Epithelial cell of prostate (primary cell): Measurements from ENCODE around the gene TOM1L2.

Experiments
- DNase-seq: peaks from one replicate; pipeline ENCODE4 v3.0.0-alpha.2; 2011; ENCODE audit warnings: low read depth, low spot score
- H3K27ac ChIP-seq: fragments of 450-650 bp; 2 replicates; pipeline ENCODE4 v1.5.1; 2017; ENCODE audit warnings: mild to moderate bottlenecking

TOM1L2 gene

DNA sequence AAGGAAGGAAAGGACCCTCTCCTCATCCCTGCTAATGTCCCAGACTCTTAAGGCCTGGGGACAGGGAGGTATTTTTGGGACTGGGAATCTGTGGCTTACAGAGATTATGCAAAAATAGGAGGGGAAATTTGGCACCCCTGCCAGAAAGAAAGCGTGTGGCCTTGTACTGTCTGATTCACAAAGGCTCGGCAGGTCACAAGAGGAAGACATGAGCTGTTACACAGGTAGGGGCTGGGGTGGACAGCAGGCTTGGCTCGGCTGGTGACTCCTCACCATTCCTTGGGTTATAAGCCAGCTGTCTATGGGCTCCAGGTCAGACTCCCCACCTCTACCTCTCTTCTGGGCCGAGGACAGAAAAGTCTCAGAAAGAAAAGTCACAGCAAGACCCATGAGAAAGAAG, 114.7 kb downstream of the TOM1L2 start:
- H3K27ac ChIP-seq: no peak overlapping the region
- DNase-seq: no peak

DNA sequence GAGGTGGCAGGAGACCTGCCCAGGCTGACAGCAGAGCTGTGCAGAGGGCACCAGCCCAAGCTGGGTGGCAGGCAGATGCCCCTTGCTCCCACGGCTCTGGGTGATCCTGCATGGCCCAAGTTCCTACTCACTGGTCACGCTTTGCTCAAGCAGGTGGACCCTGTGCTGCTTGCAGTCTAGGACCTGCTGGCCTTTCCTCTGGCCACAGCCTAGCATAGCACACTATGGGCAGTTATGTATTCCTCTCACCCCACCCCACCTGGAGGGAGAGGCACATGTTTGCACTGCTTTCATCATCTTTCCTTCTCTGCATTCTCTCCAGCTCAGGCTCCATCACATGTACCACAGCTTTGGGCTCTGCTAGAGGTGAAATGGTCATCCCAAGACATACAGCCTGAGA, 115.8 kb downstream of the TOM1L2 start:
- DNase-seq: no peak
- H3K27ac ChIP-seq: peak overlapping the region; percentile 79

DNA sequence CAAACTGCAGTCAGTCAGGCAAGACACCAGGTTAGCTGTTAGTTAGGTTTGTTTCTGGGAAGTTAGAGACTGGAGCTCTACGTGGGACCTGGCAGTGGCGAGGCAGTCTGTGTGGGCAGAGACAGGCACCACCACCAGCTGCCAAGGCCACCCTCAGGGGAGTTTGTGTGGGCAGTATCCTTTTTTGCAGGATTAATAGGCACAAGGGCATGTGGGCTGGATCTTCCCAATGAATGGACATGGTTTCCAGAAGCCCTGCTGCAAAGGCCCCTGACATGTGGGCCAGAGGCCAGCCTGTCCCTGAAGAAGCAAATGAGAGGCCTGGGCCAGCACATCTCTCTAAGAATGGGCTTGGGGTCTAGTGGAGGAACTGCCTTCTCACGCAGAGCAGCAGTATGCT, 116.2 kb downstream of the TOM1L2 start:
- no peak for DNase-seq
- H3K27ac ChIP-seq: peak overlapping the region; percentile 79

GRCh38 chr17:17853811-17854447, 118.3 kb downstream of the TOM1L2 start:
- peak overlapping the region; percentile 79 for H3K27ac ChIP-seq
- no peak for DNase-seq

- no peak for DNase-seq
- H3K27ac ChIP-seq: peak overlapping the region; percentile 79
These were observed 119.3 kb downstream of the TOM1L2 start for GRCh38 chr17:17852930-17853329.

DNA sequence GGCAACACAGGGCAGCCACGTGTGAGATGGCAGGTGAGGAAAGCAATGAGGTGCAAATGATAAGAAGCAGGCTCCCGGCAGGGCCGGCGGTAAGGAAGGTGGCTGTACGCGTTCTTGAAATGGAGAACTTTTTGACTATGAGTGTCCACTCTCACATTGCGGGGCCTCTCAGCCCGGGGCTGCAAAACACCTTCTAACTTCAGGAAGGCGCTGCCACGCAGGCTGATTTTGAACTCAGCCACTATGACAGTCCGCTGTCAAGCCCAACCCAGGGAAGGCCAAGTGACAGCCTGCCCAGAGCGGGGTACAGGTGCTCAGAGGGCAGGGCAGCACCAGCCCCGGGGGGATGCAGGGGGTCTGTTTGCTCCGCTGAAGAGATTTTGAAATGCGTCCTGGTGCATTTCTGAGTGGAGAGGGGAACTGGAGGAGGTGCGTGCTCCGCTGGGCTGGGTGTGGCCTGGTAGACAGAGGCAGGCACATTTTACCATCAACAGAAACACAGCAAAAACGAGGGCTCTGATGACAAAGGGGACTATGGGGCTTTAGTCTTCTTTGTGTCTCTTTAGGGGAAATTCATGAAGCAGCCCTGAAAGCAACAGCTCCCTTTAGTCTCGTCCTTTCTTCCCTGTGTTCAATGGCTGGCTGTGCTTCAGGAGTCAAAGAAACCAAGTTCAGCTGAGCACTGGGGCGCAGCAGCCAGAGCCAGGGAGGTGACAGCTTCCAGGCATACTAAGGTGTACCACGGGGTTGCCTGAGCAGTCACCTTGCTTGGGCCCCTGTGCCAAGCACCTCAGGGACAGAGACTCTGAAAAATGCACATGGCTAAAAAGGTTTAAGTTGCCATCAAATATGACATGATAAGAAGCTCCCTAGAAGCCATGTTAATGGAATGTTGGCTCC, 120.8 kb downstream of the TOM1L2 start:
- H3K27ac ChIP-seq: no peak overlapping the region
- no peak for DNase-seq

DNA sequence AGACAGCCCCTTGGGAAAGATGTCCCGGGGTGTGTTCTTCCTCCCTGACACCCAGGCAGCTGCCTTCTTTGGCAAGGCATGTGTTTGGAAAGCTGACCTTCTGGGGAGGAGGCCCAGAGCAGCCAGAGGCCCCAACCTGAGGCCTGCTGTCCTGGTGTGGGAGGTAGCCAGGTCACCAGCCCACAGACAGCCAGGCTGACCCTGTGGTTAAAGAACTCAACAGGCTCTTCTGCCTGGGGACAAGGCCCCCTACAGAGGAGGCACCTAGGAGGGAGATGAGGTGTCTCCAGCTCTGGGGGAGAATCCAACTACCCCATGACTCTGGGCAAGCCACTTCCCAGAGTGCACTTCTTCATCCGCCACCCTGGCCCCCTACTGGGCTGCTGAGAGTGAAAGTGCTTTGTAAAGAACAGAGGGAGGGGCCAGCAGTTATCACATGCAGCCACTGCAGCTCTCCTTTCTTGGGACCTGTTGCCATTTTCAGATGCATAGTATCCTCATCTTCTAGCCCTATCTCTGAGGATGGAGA, 122.3 kb downstream of the TOM1L2 start:
- no peak for DNase-seq
- H3K27ac ChIP-seq: no peak overlapping the region

DNA sequence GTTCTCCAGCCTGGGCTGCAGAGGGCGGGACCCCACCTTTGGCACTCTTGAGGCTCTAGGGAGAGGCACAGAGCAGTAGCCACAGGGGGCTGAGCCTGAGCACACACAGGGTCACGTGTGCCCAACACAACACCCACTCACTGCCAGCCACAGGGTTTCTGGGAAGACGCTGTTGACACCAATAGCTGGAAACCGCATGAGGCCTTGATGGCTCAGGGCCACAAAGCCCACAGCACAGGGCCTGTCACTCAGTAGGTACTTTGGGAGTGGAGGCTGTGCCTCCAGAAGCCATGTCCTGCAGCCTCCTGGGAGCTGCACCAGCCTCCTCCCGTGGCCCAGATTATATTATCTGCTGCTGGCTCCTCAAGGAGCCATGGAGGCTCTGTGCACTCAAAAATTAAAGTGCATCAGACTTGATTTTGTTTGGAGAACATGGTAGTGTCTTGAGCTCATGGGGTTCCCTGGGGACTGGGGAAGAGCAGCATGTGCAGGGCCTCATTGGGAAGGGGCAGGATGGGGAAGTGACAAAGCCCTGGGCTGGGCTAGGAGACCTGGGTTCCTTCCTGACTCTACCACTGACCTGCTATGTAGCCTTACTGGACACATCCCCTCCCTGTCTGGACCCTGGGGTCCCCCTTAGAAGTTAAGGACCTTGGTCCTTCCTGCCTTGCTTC, 122.9 kb downstream of the TOM1L2 start:
- no peak overlapping the region for H3K27ac ChIP-seq
- DNase-seq: no peak

DNA sequence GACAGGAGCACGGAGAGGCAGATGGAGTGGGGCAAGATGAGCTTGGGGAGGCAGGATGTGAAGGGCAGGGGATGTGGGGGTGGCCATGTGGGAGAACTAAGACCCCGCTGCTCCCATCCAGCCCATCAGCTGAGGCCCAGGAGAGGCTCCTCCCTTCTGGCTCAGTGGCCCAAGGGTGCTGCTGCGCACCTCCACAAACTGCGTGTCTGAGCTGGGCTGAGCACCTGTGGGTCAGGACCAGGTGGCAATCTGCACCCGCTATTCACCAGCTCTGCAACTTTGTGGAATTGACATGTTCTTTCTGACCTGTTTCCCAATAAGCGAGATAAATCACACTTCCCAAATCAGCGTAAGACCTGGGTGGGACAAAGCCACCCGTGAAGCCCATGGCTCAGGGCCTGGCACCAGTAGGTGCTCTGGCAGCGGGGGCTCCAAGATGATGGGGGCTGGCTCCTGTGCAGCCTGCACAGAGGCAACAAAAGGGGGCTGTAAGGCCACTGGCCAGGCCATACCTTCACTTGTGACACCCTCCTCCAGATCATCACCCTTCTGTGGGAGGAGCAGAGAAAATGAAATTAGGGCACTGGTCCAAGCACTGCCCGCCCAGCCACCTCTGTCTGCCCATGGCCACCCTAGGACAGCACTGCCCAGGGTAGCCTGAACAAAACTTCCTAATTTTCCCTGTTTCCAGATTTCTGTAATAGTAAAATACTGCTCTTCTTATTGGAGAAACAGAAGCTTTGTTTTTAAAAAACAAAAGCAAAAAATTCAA, 123.7 kb downstream of the TOM1L2 start:
- DNase-seq: no peak
- H3K27ac ChIP-seq: no peak overlapping the region

GRCh38 chr17:17847726-17848125, 124.5 kb downstream of the TOM1L2 start:
- no peak for DNase-seq
- H3K27ac ChIP-seq: no peak overlapping the region

GRCh38 chr17:17847118-17847689, 125.0 kb downstream of the TOM1L2 start:
- no peak for DNase-seq
- H3K27ac ChIP-seq: no peak overlapping the region

- DNase-seq: no peak
- no peak overlapping the region for H3K27ac ChIP-seq
These were observed 125.6 kb downstream of the TOM1L2 start for GRCh38 chr17:17846645-17847044.

DNA sequence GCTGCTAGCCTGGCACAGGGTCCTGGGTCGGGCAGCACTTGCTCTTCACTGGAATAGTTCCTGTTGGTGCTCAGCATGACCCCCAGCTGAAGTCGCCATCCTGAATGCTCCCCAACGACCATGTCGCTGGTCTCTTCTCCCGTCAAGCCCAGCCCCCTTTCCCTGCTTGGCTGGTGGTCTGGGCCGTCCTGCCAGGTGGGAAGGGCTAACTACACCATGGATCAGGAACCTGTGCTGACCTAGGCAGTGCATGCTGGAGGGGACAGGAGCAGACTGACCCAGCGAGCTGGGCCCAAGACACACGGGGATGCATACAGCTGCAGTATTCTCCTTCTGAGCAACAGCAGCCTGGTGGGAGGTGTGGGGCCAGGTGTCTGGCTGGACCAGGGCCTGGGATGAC, 126.2 kb downstream of the TOM1L2 start:
- no peak overlapping the region for H3K27ac ChIP-seq

DNA sequence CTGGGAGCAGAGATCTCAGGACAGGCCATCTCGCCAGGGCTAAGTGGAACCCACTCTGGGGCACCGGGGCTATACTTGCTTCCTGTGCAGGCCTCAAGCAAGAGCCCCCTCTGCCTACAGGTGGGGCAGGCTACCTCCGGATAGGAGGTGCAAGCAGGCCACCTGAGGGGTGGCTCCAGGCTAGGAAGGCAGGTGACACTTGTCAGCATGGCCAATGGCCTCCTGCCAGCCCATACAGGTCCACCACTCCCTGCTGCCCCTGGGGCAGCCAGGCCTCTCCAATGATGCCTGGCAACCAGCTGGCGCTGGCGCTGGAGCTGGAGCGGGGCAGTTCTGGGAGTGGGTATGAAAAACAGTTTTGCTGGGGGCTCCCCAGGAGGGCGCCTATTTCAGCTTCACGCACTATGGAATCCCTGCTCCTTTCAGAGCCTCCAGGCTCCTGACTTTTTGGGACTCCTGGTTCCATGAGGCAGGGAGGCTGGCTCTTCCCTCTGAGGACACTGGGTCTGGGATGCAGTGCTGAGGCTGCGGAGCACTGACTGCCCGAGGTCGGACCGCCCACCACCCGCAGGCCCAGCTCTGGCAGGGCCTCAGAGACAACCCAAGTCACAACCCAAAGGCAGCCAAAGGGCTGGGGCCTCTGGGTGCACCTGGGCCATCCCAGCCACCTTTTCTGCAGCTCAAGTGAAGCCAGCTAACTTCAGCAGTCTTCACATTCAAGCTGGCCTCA, 127.0 kb downstream of the TOM1L2 start:
- DNase-seq: no peak
- no peak overlapping the region for H3K27ac ChIP-seq

More for the DNA sequence above, 126.2 kb downstream of the TOM1L2 start:
- no peak for DNase-seq

DNA sequence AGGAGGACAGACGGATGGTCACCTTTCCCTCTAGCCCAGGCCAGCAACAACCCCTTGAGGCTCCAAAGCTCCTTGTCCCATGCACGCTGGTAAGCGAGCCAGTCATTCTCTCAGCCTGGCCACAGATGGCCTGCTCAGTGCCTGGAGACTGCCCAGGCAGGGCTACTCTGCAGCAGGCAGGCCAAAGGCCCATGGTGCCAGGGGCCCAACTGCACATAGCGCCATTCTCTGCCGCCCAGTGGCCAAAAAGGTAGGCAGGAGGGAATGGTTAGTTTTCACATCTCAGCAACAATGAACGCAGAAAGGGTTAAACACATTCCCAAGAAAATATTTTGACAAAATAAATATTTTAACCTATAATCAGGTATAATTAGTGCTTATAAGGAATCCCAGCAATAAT, 127.7 kb downstream of the TOM1L2 start:
- H3K27ac ChIP-seq: no peak overlapping the region
- no peak for DNase-seq

GRCh38 chr17:17844079-17844478, 128.1 kb downstream of the TOM1L2 start:
- no peak for DNase-seq
- no peak overlapping the region for H3K27ac ChIP-seq

DNA sequence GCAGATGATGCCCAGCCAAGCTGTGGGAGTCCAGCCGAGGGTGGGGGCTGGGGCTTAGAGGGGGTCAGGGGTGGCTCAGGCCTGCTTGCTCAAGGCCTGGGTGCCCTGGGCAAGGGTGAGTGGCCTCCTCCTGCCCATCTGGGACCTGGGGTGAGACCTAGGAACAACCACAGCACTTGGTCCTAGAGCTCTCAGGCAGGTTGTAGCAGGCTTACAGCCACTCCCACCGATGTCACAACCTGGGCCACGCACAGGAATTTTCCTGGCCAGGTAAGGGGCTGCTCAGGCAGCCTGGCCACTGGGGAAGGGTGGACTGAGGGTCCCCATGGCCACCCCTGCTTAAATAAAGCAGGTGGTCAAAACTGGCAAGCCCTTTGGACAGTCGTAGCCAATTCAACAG, 129.1 kb downstream of the TOM1L2 start:
- no peak for DNase-seq
- H3K27ac ChIP-seq: peak overlapping the region; percentile 100

DNA sequence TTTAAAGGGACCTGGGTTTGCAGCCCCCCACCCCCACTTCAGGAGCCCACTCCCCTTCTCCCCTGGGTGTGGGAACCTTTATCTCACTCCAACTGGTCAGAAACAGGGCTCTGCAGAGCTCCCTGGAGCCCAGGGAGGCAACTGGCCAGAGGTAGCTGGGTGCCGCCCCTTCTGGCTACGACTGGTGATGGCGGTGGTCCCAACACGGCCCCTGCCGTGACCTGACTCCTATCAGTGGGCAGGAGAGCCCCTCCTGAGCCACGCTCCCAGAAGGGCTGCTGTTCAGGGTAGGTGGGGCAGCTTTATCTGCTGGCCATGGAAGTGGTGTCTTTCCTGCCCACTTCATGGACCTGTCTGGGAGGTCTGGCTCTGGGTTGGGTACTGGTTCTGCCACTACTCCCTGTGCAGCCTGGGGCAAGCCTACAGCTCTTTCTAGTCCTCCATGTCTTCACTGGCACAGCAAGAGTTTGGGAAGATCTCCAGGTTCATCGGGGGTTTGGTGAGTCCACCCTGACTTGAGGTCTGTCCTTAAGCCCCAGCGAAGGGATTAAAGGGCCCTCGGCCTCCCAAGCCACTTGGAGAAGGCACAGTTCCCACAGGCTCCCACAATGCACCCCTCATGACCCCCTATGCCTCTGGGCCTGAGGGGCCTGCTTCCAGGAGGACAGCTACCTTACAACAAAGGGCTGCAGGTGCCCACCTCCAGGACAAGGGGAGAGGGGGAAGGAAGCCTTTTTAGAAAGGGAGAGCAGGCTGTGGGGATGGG, 129.9 kb downstream of the TOM1L2 start:
- no peak for DNase-seq
- peak overlapping the region; percentile 100 for H3K27ac ChIP-seq
